DMS 273 (cell line): ENCODE measurements around the gene F11.
"Not testable (repeated sequence)": the region's sequence is repeated elsewhere in the genome, so short reads cannot be mapped to it uniquely, and the experiment has no call there.

Source experiments
- DNase-seq: peaks from one replicate; lab custom pipeline; 2025; ENCODE audit not compliant: unreplicated experiment; lab: John Stamatoyannopoulos, UW

Gene F11

DNA sequence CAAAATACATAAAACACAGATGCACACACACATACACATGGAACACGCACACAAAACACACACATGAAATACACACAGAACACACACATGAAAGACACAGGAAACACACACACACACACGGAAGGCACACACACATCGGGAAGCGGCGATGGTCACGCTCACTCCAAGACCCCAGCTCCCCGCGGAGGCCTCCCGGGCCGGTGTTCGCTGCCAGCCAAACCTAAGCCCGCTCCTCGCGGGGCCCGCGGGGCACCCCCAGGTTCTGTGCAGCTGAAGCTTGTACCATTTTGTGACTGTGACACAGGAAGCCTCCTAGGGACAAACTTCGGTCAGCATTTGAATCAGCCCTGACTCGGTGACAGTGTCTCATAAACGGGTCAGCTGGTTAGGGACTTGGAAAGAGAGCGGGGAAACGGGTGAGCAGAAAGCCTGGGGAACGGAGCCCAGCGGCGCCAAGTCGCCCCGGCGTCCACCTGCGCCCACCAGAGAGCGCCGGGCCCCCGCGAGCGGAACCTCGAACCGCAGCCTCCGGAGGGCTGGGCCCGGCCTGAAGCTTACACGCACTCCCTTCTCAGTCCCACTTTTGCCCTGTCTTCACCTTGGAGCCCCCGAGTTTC is 32.1 kb downstream of the F11 start:
- DNase-seq: no peak

DNA sequence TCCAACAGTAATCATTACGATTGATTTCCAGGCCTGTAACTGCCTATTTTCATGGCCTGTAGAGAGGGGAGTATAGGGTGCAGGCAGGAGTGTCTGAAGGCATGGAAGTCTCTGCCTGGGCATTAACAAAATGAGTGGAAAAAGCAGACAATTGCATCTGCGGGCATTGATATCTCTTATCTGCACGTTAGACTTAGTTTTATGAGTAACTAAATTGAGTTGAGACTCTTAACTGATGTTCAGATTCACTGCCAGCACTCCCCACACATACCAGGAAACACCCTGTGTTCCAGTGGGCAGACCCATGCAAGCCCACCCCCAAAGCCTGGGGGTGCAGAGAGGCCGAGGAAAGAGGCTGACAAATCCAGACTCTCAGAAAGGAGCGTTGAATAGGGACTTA is 33.3 kb downstream of the F11 start:
- no peak for DNase-seq

GRCh38 chr4:186300659-186301390 is 34.8 kb downstream of the F11 start:
- no peak for DNase-seq

GRCh38 chr4:186304216-186304615 is 38.2 kb downstream of the F11 start:
- DNase-seq: no peak

DNA sequence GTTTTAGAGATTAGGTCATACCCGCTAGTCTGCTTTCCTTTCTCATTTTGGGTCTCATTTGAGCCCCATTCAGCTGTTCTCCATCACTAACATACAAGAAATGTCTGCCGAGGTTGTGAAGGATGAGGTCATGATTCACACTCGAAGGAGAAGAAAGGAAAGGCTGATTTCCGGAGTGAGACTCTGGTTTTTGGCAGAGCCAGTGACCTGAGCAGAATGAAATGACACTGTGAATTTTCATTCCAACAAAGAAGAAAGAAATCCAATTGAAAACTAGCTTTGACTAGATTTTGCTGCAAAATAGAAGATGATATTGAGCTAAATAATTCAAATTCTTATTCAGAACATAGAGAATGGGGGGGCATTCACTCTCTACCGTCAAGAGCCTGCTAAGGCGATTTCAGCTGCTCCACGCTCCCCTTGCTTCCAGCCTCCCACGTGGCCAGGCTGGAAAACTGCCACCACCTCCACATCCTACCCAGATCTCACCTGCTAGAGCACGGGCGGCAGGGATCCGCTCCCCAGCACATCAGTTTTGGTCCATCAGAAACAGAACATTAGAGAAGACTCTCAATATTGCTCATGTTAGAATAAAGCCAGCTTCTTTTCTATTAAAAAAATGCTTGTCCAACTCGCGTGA is 39.0 kb downstream of the F11 start:
- DNase-seq: no peak

- DNase-seq: no peak
Measured at GRCh38 chr4:186307497-186307896, 41.5 kb downstream of the F11 start.

DNA sequence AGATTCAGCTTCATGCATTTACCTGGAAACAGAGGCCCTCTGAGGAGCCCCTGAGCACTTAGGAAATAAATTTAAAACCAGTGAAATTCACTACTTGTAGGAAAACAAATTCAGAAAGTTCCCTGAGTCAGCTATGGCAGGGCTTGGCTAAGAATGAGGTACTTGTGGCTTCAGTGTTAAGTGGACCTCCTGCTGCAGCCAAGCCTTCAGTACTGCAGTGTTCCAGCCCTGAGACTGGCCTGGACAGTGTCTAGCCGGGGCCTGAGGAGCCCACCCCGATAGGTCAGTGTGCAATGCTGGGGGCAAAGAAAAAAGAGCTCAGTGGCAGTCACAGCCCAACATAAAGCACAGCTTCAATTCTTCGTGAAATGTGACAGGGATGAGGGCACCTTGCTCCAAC is 41.9 kb downstream of the F11 start:
- no peak for DNase-seq

- peak; percentile 78 for DNase-seq
Measured at GRCh38 chr4:186318481-186318880, 52.5 kb downstream of the F11 start.

GRCh38 chr4:186324660-186325059 is 58.7 kb downstream of the F11 start:
- not testable (repeated sequence) for DNase-seq

- DNase-seq: peak; percentile 4
Measured at GRCh38 chr4:186326391-186326790, 60.4 kb downstream of the F11 start.

GRCh38 chr4:186329372-186329771 is 63.4 kb downstream of the F11 start:
- no peak for DNase-seq

- DNase-seq: no peak
Measured at GRCh38 chr4:186330368-186330767, 64.4 kb downstream of the F11 start.

DNA sequence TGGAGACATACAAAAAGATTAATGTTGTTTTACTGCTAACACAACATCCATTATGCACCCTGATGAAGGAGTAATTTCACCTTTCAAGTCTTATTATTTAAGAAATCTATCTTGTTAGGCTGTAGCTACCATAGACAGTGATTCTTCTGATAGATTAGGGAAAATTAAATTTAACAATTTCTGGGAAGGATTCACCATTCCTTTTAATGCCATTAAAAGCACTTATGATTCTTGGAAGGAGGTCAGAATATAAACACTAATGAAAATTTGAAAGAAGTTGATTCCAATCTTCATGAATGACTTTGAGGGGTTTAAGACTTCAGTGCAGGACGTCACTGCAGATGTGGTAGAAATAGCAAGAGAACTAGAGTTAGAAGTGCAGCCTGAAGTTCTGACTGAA is 69.8 kb downstream of the F11 start:
- DNase-seq: no peak
